ENCODE data around the gene C5orf15. TPM values are rescaled to one million over a fixed set of nuclear protein-coding genes. Genes with fewer than 3 reads are reported as not detected.
A peak's percentile ranks its signal among the peaks of the same experiment; 100 is the strongest.

The C5orf15 gene
- total RNA-seq, 1 experiment from 2014 or later, result 48.7 TPM

DNA sequence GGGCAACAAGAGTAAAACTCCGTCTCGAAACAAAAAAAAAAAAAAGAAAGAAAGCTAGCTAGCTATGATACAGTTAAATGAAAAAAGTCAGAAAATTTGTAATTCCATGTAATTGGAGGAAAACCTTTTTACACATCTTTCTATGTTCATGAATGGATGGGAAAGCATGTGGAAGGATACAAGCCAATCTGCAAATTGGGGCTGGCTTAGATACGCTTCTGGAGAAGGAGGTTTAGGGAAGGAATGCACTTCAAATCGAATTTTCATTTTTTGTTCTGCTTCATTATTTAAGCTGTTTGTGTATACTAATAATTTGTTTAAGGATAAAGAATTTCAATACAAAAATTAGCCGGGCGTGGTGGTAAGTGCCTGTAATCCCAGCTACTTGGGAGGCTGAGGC is 29.6 kb upstream of the C5orf15 start:
- Histone ChIP-seq H3K4me3 (ENCODE audit: insufficient read depth, low read depth, low read length) (no peak overlapping the region), H3K27me3 (ENCODE audit: control insufficient read depth, insufficient read depth, low read length) (no peaks in the 10 kb centered on the region), H3K36me3 (replicated peaks; ENCODE audit: control insufficient read depth, insufficient read depth, low read length) (peaks cover 8% of the 10 kb centered on the region)
- DNase-seq, result no peak

DNA sequence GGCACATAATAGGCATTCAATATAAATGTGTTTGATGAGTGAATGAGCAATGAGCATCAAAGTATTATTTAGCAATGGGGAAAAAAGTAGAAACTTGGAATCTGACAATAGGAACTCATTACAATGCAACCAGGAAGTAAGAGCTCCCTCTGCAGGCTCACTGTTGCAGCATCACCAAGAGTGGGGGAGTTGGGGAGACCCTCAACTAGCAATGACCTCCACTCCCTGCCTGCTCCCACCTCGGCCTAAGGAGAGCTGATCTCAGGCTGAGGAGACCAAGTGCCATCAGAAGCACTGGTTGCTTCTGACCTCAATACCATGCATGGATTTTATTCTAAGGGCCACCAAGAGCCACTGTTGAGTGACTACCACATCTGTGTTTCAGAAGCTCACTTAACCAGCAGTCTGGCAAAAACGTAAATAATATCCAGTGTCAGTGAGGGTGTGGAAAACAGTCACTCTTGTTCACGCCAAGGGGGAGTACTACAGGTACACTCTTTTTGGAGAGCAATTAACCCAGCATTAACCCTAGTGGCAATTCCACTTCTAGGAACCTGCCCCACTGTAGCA is 28.3 kb upstream of the C5orf15 start:
- Histone ChIP-seq H3K27me3 (ENCODE audit: control insufficient read depth, insufficient read depth, low read length) (no peaks in the 10 kb centered on the region), H3K36me3 (replicated peaks; ENCODE audit: control insufficient read depth, insufficient read depth, low read length) (peaks cover 5% of the 10 kb centered on the region), H3K4me3 (ENCODE audit: insufficient read depth, low read depth, low read length) (no peak overlapping the region)
- peak; percentile 76 for DNase-seq

DNA sequence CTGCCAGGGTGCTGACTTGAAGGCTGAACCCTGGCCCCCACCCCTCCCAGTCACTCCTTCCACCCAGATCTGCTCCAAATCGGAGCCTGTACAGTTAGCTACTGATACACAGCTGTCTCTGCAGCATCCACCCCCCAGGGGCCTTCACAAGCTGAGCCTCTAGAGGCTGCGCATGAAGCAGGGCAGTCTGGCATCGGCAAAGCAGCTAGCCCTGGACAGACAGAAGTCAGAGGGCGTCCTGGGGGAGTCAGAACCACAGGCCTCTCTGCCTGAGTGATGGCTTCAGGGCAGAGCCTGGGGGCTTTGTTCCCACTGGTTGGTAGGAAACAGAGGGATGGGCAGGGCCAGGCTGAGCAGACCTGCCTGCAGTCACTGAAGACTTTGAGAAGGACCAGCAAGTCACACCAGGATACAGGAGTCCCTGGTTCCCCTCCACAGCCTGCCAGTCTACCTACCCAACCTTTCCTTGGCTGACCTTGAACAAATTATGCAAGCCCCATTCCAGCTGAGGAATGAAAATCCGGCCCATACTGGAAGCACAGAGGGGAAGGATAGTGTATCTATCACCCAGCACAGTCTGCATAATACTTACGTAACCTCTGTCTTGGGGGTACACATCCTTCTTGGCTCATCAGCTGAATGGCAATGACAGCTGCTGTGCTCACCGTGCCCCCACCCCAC is 27.6 kb upstream of the C5orf15 start:
- Histone ChIP-seq H3K27me3 (ENCODE audit: control insufficient read depth, insufficient read depth, low read length) (no peaks in the 10 kb centered on the region), H3K4me3 (ENCODE audit: insufficient read depth, low read depth, low read length) (no peak overlapping the region), H3K36me3 (replicated peaks; ENCODE audit: control insufficient read depth, insufficient read depth, low read length) (peaks cover 10% of the 10 kb centered on the region)
- peak; percentile 10 for DNase-seq

DNA sequence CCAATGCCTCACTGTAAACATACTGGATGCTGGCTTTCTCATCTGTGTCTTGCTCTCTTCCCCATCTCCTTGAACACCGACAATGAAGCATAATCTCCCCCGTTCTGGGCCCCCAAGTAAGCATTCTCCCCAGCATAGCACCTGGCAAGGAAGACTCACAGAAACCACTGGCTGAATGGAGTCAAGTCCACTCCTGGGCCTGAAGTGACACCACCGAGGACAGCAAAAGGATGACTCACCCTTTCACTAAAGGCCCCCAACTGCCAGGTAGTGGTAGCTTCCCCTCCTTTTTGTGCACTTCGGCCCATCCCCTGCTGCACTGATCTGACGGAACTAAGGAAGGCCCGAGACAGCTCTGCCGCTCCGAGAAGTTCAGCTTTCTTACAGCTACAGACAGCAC is 26.9 kb upstream of the C5orf15 start:
- peak; percentile 43 for DNase-seq
- no peaks in the 10 kb centered on the region for H3K27me3 ChIP-seq (ENCODE audit: control insufficient read depth, insufficient read depth, low read length)
- H3K4me3 ChIP-seq (ENCODE audit: insufficient read depth, low read depth, low read length), result no peak overlapping the region
- H3K36me3 ChIP-seq (replicated peaks; ENCODE audit: control insufficient read depth, insufficient read depth, low read length), result peaks cover 14% of the 10 kb centered on the region

DNA sequence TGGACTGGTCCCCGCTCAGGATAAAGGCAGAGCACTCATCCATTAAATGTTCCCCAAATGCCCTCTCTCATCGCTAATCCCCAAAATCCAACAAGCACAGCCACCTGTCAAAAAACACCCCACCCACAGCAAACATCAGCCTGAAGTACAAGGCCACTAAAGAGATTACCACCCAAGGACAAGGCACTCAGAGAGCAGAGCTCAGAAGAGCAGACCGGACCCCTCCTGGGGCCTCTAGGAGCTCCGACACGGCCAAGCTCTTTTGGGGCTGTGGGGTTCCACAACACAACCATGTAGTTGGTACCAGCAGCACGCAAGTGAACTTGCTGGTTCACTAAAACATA is 26.5 kb upstream of the C5orf15 start:
- Histone ChIP-seq H3K27me3 (ENCODE audit: control insufficient read depth, insufficient read depth, low read length) (no peaks in the 10 kb centered on the region), H3K36me3 (replicated peaks; ENCODE audit: control insufficient read depth, insufficient read depth, low read length) (peaks cover 18% of the 10 kb centered on the region), H3K4me3 (ENCODE audit: insufficient read depth, low read depth, low read length) (no peak overlapping the region)
- DNase-seq, result peak; percentile 9

DNA sequence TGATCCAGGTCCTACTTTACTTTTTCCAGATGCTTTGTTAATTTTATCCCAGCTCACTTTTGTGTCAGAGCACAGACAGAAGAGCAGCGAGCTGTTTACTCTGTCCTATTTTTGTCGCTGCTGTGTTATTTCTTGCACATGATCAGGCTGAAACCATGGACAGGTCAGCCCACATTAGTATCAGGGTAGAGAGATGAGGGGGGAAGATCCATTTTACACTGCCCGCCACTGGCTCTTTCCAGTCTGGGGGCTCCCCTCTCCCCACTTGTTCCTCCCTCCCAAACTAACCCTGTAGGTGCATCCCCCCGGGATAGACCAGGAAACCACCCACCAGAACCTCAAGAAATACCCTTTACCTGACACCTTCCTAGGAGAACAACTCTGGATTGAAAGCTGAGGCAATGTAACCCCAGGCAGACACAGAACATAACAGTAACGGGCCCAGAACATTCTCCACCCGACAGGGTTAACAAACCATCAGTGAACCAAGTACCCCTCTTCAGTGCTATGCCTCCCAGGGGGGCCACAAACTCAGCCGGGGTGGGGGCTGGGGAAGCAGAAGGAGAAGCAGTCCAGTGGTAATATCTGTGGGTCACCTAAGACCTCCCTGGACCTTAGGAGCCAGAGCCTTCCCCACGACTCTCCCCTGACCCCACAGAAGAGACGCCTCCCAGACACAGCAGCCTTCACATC is 26.0 kb upstream of the C5orf15 start:
- Histone ChIP-seq H3K4me3 (ENCODE audit: insufficient read depth, low read depth, low read length) (no peak overlapping the region), H3K36me3 (replicated peaks; ENCODE audit: control insufficient read depth, insufficient read depth, low read length) (peaks cover 19% of the 10 kb centered on the region), H3K27me3 (ENCODE audit: control insufficient read depth, insufficient read depth, low read length) (no peaks in the 10 kb centered on the region)
- DNase-seq, result peak; percentile 6

DNA sequence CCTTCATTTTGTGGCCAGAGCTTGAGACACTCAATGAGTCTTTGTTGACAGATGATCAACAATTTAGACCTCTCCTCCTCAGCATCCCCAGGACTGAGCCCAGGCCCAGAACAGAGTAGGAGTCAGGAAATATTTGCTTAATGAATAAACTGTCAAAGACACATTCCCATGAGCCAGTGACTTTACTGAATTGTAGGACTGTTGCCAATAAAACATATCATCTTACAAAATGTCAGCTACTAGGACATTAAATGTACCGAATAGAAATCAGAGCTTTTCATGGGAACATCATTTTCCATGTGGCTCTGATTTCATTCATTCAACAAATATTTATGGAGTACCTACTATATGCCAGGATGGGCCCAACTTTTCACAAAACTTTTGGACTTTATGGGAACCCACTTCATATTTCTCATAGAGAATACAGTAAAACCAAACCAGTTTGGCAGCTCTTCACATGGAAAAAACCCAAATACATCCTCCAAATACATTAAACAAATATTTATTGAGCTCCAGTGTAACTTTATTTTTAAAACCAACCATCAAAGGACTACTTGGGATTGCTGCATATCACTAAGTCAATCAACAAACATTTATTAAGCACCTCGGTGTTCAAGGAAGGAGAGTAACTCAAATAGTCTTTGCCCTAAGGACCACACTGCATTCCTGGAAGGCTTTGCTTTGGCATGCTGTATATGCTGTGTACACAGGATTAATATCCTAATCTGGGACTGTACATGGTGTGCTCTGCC is 24.9 kb upstream of the C5orf15 start:
- Histone ChIP-seq H3K4me3 (ENCODE audit: insufficient read depth, low read depth, low read length) (no peak overlapping the region), H3K27me3 (ENCODE audit: control insufficient read depth, insufficient read depth, low read length) (no peaks in the 10 kb centered on the region), H3K36me3 (replicated peaks; ENCODE audit: control insufficient read depth, insufficient read depth, low read length) (peaks cover 23% of the 10 kb centered on the region)
- no peak for DNase-seq

DNA sequence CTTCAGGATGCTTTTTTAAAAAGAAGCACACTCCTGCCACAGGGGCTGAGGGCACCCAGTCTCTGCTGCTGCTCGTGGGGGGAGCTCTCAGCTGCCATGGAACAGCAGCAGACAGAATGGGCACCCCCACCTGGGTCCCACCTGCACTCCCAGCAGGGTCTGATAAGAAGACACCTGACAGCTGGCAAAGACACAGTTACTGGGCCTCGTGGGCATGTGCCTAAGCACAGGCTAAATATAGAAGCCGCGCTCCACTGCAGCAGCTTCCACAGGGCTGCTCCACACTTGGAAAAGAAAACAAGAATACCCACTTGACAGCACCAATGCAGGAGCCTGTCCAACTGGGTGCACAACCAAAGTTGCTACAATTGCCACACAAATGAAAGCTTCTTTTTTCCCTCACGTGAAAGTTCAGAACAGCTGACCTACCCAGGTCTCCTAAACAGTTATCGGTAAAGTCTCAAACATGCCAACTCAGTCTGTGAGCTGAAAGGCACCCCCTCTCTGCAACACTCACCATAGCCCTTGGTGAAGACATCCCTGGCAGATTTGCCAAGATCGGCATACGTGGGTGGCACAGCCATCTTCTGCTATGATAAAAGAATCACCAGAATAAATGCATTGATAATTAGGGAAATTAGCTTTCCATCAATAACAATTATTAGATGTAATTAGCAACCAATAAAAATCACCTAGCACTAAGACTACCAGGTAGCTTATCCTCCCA is 24.2 kb upstream of the C5orf15 start:
- Histone ChIP-seq H3K36me3 (replicated peaks; ENCODE audit: control insufficient read depth, insufficient read depth, low read length) (peaks cover 25% of the 10 kb centered on the region), H3K27me3 (ENCODE audit: control insufficient read depth, insufficient read depth, low read length) (no peaks in the 10 kb centered on the region), H3K4me3 (ENCODE audit: insufficient read depth, low read depth, low read length) (no peak overlapping the region)
- DNase-seq, result no peak

DNA sequence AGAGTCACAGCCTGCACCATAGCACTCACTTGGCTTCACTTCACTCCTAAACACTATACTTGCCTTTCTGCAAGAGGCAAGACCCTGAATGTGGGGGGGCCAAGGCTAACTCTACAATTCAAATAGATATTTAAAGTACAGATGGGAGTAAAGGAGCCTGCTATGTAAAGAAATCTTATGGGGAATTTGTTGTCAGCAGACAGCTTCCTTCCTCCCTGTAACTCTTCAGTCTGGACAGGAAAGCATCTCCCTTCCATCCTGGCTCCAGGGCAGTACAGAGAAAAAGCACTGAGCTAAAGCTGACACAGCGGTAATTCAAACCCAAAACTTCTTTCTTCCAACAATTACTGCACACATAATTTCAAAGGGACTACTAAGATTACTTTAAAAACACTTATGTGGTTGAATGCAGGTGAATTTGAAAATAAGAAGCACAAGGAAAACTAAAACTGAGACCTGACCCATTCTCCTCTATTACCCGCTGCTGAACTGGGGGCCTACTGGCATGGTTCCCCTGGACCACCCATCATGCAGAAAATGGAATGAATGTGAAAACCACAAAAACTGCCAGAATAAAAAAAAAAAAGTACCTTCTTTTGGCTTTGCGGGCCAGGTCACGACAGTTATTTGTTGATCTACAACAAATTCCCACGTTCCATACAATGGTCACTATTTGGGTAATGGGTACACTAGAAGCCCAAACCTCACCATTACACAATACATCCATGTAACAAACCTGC is 22.9 kb upstream of the C5orf15 start:
- peaks cover 26% of the 10 kb centered on the region for H3K36me3 ChIP-seq (replicated peaks; ENCODE audit: control insufficient read depth, insufficient read depth, low read length)
- H3K27me3 ChIP-seq (ENCODE audit: control insufficient read depth, insufficient read depth, low read length), result no peaks in the 10 kb centered on the region
- no peak for DNase-seq
- H3K4me3 ChIP-seq (ENCODE audit: insufficient read depth, low read depth, low read length), result no peak overlapping the region

DNA sequence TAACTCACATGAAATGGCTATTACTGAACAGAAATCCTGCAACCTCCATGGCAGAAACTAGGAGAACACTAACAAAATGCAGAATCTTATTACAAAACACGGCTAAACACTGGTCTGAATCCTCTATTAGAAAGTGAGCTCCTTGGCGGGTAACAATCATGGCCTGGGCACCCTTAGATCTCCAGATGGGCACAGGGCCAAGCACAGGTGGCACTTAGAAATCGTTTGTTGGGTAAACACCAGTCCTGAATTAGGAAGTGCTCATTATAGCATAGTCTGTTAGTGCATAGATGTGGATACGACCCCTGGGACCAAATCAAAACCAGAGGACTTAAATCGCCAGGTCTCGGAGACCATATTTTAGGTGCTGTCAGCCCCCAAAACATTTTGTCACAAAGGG is 22.0 kb upstream of the C5orf15 start:
- H3K27me3 ChIP-seq (ENCODE audit: control insufficient read depth, insufficient read depth, low read length), result no peaks in the 10 kb centered on the region
- peaks cover 26% of the 10 kb centered on the region for H3K36me3 ChIP-seq (replicated peaks; ENCODE audit: control insufficient read depth, insufficient read depth, low read length)
- no peak overlapping the region for H3K4me3 ChIP-seq (ENCODE audit: insufficient read depth, low read depth, low read length)
- DNase-seq, result no peak

DNA sequence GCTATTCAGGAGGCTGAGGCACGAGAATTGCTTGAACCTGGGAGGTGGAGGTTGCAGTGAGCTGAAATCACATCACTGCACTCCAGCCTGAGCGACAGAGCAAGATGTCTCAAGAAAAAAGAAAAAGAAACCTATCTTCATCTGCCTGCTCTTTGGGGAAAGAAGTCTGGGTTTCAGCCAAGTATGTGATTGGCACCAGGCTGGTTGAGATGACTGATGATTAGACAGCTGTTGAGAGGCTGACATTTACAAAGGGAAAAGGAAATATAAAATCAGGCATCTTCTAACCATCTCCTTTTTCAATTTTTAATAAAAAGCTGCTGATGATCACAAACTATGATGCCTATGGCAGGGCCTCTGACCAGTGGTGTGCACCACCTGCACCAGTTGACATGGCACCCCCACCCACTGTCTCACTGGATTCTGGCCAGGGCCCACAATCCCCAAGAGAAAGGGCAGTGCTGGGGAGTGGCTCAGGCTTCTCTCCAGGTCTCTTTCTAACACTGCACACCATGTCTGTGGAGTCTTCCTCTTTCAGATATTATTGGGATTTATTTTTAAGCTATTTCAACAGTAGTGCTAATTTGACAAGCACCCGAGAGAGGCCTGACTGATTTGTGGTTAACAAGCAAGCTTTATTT is 17.2 kb upstream of the C5orf15 start:
- H3K36me3 ChIP-seq (replicated peaks; ENCODE audit: control insufficient read depth, insufficient read depth, low read length), result peaks cover 25% of the 10 kb centered on the region
- H3K27me3 ChIP-seq (ENCODE audit: control insufficient read depth, insufficient read depth, low read length), result no peaks in the 10 kb centered on the region
- no peak for DNase-seq
- no peak overlapping the region for H3K4me3 ChIP-seq (ENCODE audit: insufficient read depth, low read depth, low read length)

DNA sequence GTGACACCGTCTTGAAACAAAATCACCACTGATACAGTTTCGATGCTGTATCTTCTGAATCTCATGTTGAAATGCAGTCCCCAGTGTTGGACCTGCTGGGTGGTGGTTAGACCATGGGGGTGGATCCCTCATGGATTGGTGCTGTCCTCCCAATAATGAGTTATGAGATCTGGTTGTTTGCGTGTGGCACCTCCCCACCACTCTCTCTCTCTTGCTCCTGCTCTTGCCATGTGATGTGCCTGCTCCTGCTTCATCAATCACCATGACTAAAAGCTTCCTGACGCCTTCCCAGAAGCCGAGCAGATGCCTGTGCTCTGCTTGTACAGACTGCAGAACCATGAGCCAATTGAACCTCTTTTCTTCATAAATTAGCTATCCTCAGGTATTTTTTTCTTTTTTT is 15.2 kb upstream of the C5orf15 start:
- Histone ChIP-seq H3K27me3 (ENCODE audit: control insufficient read depth, insufficient read depth, low read length) (no peaks in the 10 kb centered on the region), H3K36me3 (replicated peaks; ENCODE audit: control insufficient read depth, insufficient read depth, low read length) (peaks cover 20% of the 10 kb centered on the region), H3K4me3 (ENCODE audit: insufficient read depth, low read depth, low read length) (no peak overlapping the region)
- DNase-seq, result no peak

DNA sequence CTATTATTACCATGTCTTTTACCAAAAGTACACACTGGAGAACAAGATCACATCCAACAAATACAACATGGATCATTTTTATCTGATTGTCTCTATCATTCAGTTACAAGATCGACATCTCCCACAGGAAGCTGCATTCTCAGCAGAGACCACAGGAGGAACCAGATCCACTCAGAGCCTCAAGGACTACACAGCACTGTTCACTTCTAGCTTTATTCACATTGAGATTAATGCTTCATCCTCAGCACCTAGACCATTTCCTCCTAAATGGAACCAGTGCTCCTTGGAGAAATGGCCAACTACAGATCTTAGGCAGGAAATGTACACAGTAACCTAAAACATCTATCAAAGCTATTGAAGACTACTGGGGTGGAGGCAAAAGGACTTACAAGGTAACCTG is 13.3 kb upstream of the C5orf15 start:
- Histone ChIP-seq H3K4me3 (ENCODE audit: insufficient read depth, low read depth, low read length) (no peak overlapping the region), H3K27me3 (ENCODE audit: control insufficient read depth, insufficient read depth, low read length) (no peaks in the 10 kb centered on the region), H3K36me3 (replicated peaks; ENCODE audit: control insufficient read depth, insufficient read depth, low read length) (peaks cover 23% of the 10 kb centered on the region)
- no peak for DNase-seq

Measured in H7 (cell line).